Astrocyte (in vitro differentiated cells and primary cell): ENCODE data around the gene MNAT1. TPM values are rescaled to one million over a fixed set of nuclear protein-coding genes. Genes with fewer than 3 reads are reported as not detected.
A peak's percentile ranks its signal among the peaks of the same experiment; 100 is the strongest.

Experiments used
- DNase-seq: peaks from one replicate; pipeline ENCODE4 v3.0.0-alpha.2; 2010; ENCODE audit warnings: low read depth
- FAIRE-seq: peaks from 2 replicates; lab custom pipeline; 2011; peaks lifted over from hg19 to GRCh38; lab: Jason Lieb, UNC
- H2AFZ ChIP-seq: 2 replicates; pipeline ENCODE4 v1.6.0; 2012; ENCODE audit warnings: low read depth, low read length, inconsistent platforms
- H3K27ac ChIP-seq: 2 replicates; pipeline ENCODE4 v1.5.1; 2011; ENCODE audit warnings: low read depth, low read length, inconsistent platforms
- H3K27me3 ChIP-seq: 2 replicates; pipeline ENCODE4 v1.6.0; 2011; ENCODE audit warnings: low read length, inconsistent platforms; ENCODE audit not compliant: insufficient read depth
- H3K36me3 ChIP-seq: 2 replicates; pipeline ENCODE4 v1.5.1; 2011; ENCODE audit warnings: low read length, inconsistent platforms; ENCODE audit not compliant: insufficient read depth
- H3K4me1 ChIP-seq: 2 replicates; pipeline ENCODE4 v1.5.1; 2011; ENCODE audit warnings: low read length, inconsistent platforms; ENCODE audit not compliant: insufficient read depth
- H3K4me2 ChIP-seq: 2 replicates; pipeline ENCODE4 v1.6.0; 2012; ENCODE audit warnings: low read length, inconsistent platforms
- H3K4me3 ChIP-seq: 2 replicates; pipeline ENCODE4 v1.5.1; 2011; ENCODE audit warnings: low read depth, mild to moderate bottlenecking, low read length, inconsistent platforms; ENCODE audit not compliant: insufficient read depth
- H3K79me2 ChIP-seq: 2 replicates; pipeline ENCODE4 v1.6.0; 2012; ENCODE audit warnings: mild to moderate bottlenecking, low read length, inconsistent platforms; ENCODE audit not compliant: insufficient read depth
- H3K9ac ChIP-seq: 2 replicates; pipeline ENCODE4 v1.6.0; 2012; ENCODE audit warnings: mild to moderate bottlenecking, low read length, inconsistent platforms
- H3K9me3 ChIP-seq: 2 replicates; pipeline ENCODE4 v1.5.1; 2012; ENCODE audit warnings: low read depth, mild to moderate bottlenecking, low read length, inconsistent platforms; ENCODE audit not compliant: insufficient read depth
- H4K20me1 ChIP-seq: 2 replicates; pipeline ENCODE4 v1.6.0; 2012; ENCODE audit warnings: low read length, inconsistent platforms; ENCODE audit not compliant: insufficient read depth
- H3K27ac Mint-ChIP-seq: one replicate; pipeline ENCODE4 v1.8.0; 2021; ENCODE audit warnings: mild to moderate bottlenecking, mixed read lengths; ENCODE audit not compliant: unreplicated experiment
- H3K27me3 Mint-ChIP-seq: one replicate; pipeline ENCODE4 v1.8.0; 2021; ENCODE audit warnings: low read depth, mixed read lengths; ENCODE audit not compliant: unreplicated experiment
- H3K36me3 Mint-ChIP-seq: one replicate; pipeline ENCODE4 v1.8.0; 2021; ENCODE audit warnings: low read depth, mixed read lengths; ENCODE audit not compliant: unreplicated experiment
- H3K4me1 Mint-ChIP-seq: one replicate; pipeline ENCODE4 v1.8.0; 2021; ENCODE audit warnings: low read depth, mixed read lengths; ENCODE audit not compliant: unreplicated experiment
- H3K4me3 Mint-ChIP-seq: one replicate; pipeline ENCODE4 v1.8.0; 2021; ENCODE audit warnings: mild to moderate bottlenecking, moderate library complexity, mixed read lengths; ENCODE audit not compliant: unreplicated experiment
- H3K9me3 Mint-ChIP-seq: one replicate; pipeline ENCODE4 v1.8.0; 2021; ENCODE audit warnings: mild to moderate bottlenecking, mixed read lengths; ENCODE audit not compliant: unreplicated experiment
- CTCF ChIP-seq: IDR thresholded peaks from 2 replicates; pipeline ENCODE4 v1.5.1; 2011; ENCODE audit warnings: low read depth, mild to moderate bottlenecking, inconsistent platforms, low read length, moderate library complexity; ENCODE audit not compliant: insufficient read depth
- EZH2 ChIP-seq: IDR thresholded peaks from 2 replicates; pipeline ENCODE4 v1.6.1; 2012; ENCODE audit warnings: mild to moderate bottlenecking, low read length, inconsistent platforms; ENCODE audit not compliant: insufficient read depth
- total RNA-seq: library from RNA; stranded (reverse); gene quantifications from 2 replicates; pipeline ENCODE4 v1.2.1, GENCODE V29; 2021

The MNAT1 gene
- total RNA-seq, 1 donor from 2014 or later, result 36.0 TPM

GRCh38 chr14:60760644-60761364 lies 26.2 kb downstream of the MNAT1 start:
- no peaks in the 10 kb centered on the region for H3K27me3 ChIP-seq
- no peak overlapping the region for H3K27ac ChIP-seq
- Mint-ChIP-seq H3K27me3 (no peaks in the 10 kb centered on the region), H3K4me3 (no peak overlapping the region), H3K27ac (peak overlapping the region; percentile 18), H3K4me1 (peaks cover 33% of the 10 kb centered on the region), H3K9me3 (no peaks in the 10 kb centered on the region), H3K36me3 (no peaks in the 10 kb centered on the region)
- no peaks in the 10 kb centered on the region for H3K9me3 ChIP-seq
- H4K20me1 ChIP-seq, result peaks cover 41% of the 10 kb centered on the region
- no peak overlapping the region for H2AFZ ChIP-seq
- no peak overlapping the region for H3K4me2 ChIP-seq
- FAIRE-seq (peak; percentile 23), DNase-seq (no peak)
- no peak for TF ChIP-seq EZH2
- no peak for TF ChIP-seq CTCF
- no peaks in the 10 kb centered on the region for H3K36me3 ChIP-seq
- no peak overlapping the region for H3K9ac ChIP-seq
- peaks cover 78% of the 10 kb centered on the region for H3K79me2 ChIP-seq
- H3K4me3 ChIP-seq, result no peak overlapping the region
- H3K4me1 ChIP-seq, result no peaks in the 10 kb centered on the region

DNA sequence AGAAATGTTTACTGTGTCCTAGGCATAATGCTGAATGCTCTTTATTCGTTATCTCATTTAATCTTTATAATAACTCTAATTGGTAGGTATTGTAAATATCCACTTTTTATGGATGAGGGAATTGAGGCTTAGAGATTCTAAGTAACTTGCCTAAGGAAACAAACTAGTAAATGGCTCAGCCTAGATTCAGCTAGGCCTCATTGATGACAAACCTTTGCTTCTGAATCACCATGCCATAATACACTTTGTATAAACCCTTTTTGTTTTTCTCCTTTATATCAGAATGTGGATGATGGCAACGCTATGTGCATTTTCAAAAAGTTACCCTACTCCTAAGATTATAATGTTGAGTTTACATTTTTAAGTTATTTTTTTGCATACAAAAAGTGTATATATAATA lies 34.0 kb downstream of the MNAT1 start:
- Histone ChIP-seq H3K36me3 (no peaks in the 10 kb centered on the region), H3K4me3 (no peak overlapping the region), H3K27ac (no peak overlapping the region), H3K9me3 (no peaks in the 10 kb centered on the region), H3K4me2 (no peak overlapping the region), H3K79me2 (peaks cover 74% of the 10 kb centered on the region), H3K27me3 (no peaks in the 10 kb centered on the region), H4K20me1 (peaks cover 18% of the 10 kb centered on the region), H2AFZ (no peak overlapping the region), H3K9ac (no peak overlapping the region), H3K4me1 (no peaks in the 10 kb centered on the region)
- no peaks in the 10 kb centered on the region for H3K9me3 Mint-ChIP-seq
- H3K4me1 Mint-ChIP-seq, result no peaks in the 10 kb centered on the region
- no peaks in the 10 kb centered on the region for H3K27me3 Mint-ChIP-seq
- DNase-seq (no peak), FAIRE-seq (no peak)
- no peaks in the 10 kb centered on the region for H3K36me3 Mint-ChIP-seq
- no peak overlapping the region for H3K27ac Mint-ChIP-seq
- no peak overlapping the region for H3K4me3 Mint-ChIP-seq
- TF ChIP-seq EZH2, result no peak
- no peak for TF ChIP-seq CTCF

GRCh38 chr14:60771117-60771516 lies 36.6 kb downstream of the MNAT1 start:
- H3K9ac ChIP-seq, result no peak overlapping the region
- H2AFZ ChIP-seq, result no peak overlapping the region
- H3K27ac ChIP-seq, result no peak overlapping the region
- Mint-ChIP-seq H3K36me3 (no peaks in the 10 kb centered on the region), H3K4me3 (no peak overlapping the region), H3K9me3 (no peaks in the 10 kb centered on the region), H3K27me3 (no peaks in the 10 kb centered on the region), H3K27ac (no peak overlapping the region), H3K4me1 (no peaks in the 10 kb centered on the region)
- FAIRE-seq (no peak), DNase-seq (no peak)
- TF ChIP-seq CTCF, result no peak
- no peak for TF ChIP-seq EZH2
- no peaks in the 10 kb centered on the region for H3K9me3 ChIP-seq
- peaks cover 12% of the 10 kb centered on the region for H4K20me1 ChIP-seq
- H3K27me3 ChIP-seq, result no peaks in the 10 kb centered on the region
- H3K79me2 ChIP-seq, result peaks cover 78% of the 10 kb centered on the region
- no peak overlapping the region for H3K4me2 ChIP-seq
- H3K4me1 ChIP-seq, result peaks cover 17% of the 10 kb centered on the region
- no peak overlapping the region for H3K4me3 ChIP-seq
- no peaks in the 10 kb centered on the region for H3K36me3 ChIP-seq
